Activated B cell treated with CpG ODN at 0.5 μM for 24 hours (primary cell): ENCODE measurements around the gene MDFIC. TPM values are rescaled to one million over a fixed set of nuclear protein-coding genes. Genes with fewer than 3 reads are reported as not detected.
A peak's percentile ranks its signal among the peaks of the same experiment; 100 is the strongest.

Experiments used
- ATAC-seq: fragments of 200-7000 bp; cut with Tn5 transposase; one replicate; pipeline ENCODE4 v1.10.0; 2021; ENCODE audit warnings: low read depth, mild to moderate bottlenecking, moderate library complexity
- CTCF ChIA-PET: fragments of 350-600 bp; sonication (Branson Sonifier 250); formaldehyde crosslinking; loops from one replicate; lab custom pipeline; 2021; ENCODE audit warnings: antibody characterized with exemption; lab: Charles Lee
- POLR2A ChIA-PET: fragments of 350-600 bp; sonication (Branson Sonifier 250); formaldehyde crosslinking; loops from one replicate; lab custom pipeline; 2021; ENCODE audit warnings: antibody characterized with exemption; lab: Charles Lee
- DNase-seq: peaks from one replicate; pipeline ENCODE4 v3.0.0; 2022
- H3K27ac Mint-ChIP-seq: one replicate; pipeline ENCODE4 v1.8.0; 2020; ENCODE audit warnings: mixed read lengths
- H3K27me3 Mint-ChIP-seq: one replicate; pipeline ENCODE4 v1.8.0; 2021; ENCODE audit warnings: mixed read lengths
- H3K36me3 Mint-ChIP-seq: one replicate; pipeline ENCODE4 v1.8.0; 2021; ENCODE audit warnings: low read depth, mixed read lengths
- H3K4me1 Mint-ChIP-seq: one replicate; pipeline ENCODE4 v1.8.0; 2021; ENCODE audit warnings: mixed read lengths
- H3K4me3 Mint-ChIP-seq: one replicate; pipeline ENCODE4 v1.8.0; 2020; ENCODE audit warnings: mild to moderate bottlenecking, mixed read lengths
- H3K9me3 Mint-ChIP-seq: one replicate; pipeline ENCODE4 v1.8.0; 2020; ENCODE audit warnings: mixed read lengths
- CTCF ChIP-seq: fragments of 200-600 bp; IDR thresholded peaks from one replicate; pipeline ENCODE4 v1.8.0; 2022; ENCODE audit warnings: antibody characterized with exemption, mild to moderate bottlenecking
- intact Hi-C: fragments of 100-400 bp; cut with micrococcal nuclease; formaldehyde crosslinking; loops from one replicate; pipeline ENCODE4 v1.15.1; 2024
- total RNA-seq: library from RNA; stranded (reverse); gene quantifications from 2 replicates; pipeline ENCODE4 v1.2.3, GENCODE V29; 2022

Gene MDFIC
- total RNA-seq, 1 donor from 2014 or later, result 139 TPM

GRCh38 chr7:114917211-114917839 lies 4.6 kb upstream of the MDFIC start:
- intact Hi-C loops, result no loop called here
- Mint-ChIP-seq H3K9me3 (no peaks in the 10 kb centered on the region), H3K4me3 (peak overlapping the region; percentile 75), H3K4me1 (peaks cover 65% of the 10 kb centered on the region), H3K27me3 (no peaks in the 10 kb centered on the region), H3K27ac (peak overlapping the region; percentile 91), H3K36me3 (peaks cover 8% of the 10 kb centered on the region)
- no peak for DNase-seq
- POLR2A ChIA-PET, result interaction anchor here (0.7 to 3.4 kb wide), 8 partner anchors 8 to 50 kb away, joined by 3 to 21 read pairs (median 5); no protein-coding TSS in a partner anchor
- ATAC-seq, result no peak
- CTCF ChIA-PET, result interaction anchor here (1.4 to 3.1 kb wide), 3 partner anchors 15 to 51 kb away, joined by 5 to 16 read pairs (median 8); no protein-coding TSS in a partner anchor
- TF ChIP-seq CTCF, result no peak

- DNase-seq (no peak), ATAC-seq (no peak)
- POLR2A ChIA-PET, result interaction anchor here (1.0 to 1.2 kb wide), 3 partner anchors 9 to 40 kb away, joined by 3 to 5 read pairs (median 4); no protein-coding TSS in a partner anchor
- CTCF ChIA-PET, result interaction anchor here (0.8 to 1.0 kb wide), 2 partner anchors 13 to 54 kb away, joined by 3 to 5 read pairs; no protein-coding TSS in a partner anchor
- intact Hi-C loops, result no loop called here
- Mint-ChIP-seq H3K4me3 (peak overlapping the region; percentile 57), H3K27me3 (no peaks in the 10 kb centered on the region), H3K27ac (peak overlapping the region; percentile 85), H3K4me1 (peaks cover 72% of the 10 kb centered on the region), H3K36me3 (peaks cover 21% of the 10 kb centered on the region), H3K9me3 (no peaks in the 10 kb centered on the region)
- no peak for TF ChIP-seq CTCF
Observed at GRCh38 chr7:114919587-114919986, 2.3 kb upstream of the MDFIC start.

GRCh38 chr7:114921631-114922025 lies 266 bp upstream of the MDFIC start:
- H3K36me3 Mint-ChIP-seq, result peaks cover 35% of the 10 kb centered on the region
- H3K4me1 Mint-ChIP-seq, result peaks cover 70% of the 10 kb centered on the region
- peak overlapping the region; percentile 97 for H3K27ac Mint-ChIP-seq
- ATAC-seq (no peak), DNase-seq (no peak)
- intact Hi-C loops, result loop anchor here (5.0 to 10.0 kb wide), 3 partner anchors 1233 to 1603 kb away; partner anchors contain the start of genes CAV1 and TES
- no peak for TF ChIP-seq CTCF
- ChIA-PET CTCF (interaction anchor here (0.8 to 1.5 kb wide), 3 partner anchors 21 to 56 kb away, joined by 3 to 5 read pairs (median 4); no protein-coding TSS in a partner anchor), POLR2A (interaction anchor here (0.6 to 3.8 kb wide), 5 partner anchors 12 to 147 kb away, joined by 3 to 53 read pairs (median 12); no protein-coding TSS in a partner anchor)
- no peaks in the 10 kb centered on the region for H3K9me3 Mint-ChIP-seq
- no peaks in the 10 kb centered on the region for H3K27me3 Mint-ChIP-seq
- peak overlapping the region; percentile 95 for H3K4me3 Mint-ChIP-seq

- peak; percentile 53 for DNase-seq
- peak; percentile 61 for ATAC-seq
- Mint-ChIP-seq H3K9me3 (no peaks in the 10 kb centered on the region), H3K4me3 (peak overlapping the region; percentile 95), H3K27me3 (no peaks in the 10 kb centered on the region), H3K4me1 (peaks cover 65% of the 10 kb centered on the region), H3K36me3 (peaks cover 40% of the 10 kb centered on the region), H3K27ac (peak overlapping the region; percentile 97)
- POLR2A ChIA-PET, result interaction anchor here (0.8 to 3.8 kb wide), 6 partner anchors 10 to 59 kb away, joined by 3 to 53 read pairs (median 9); no protein-coding TSS in a partner anchor
- TF ChIP-seq CTCF, result no peak
- intact Hi-C loops, result loop anchor here (1.0 to 10.0 kb wide), 4 partner anchors 8 to 1602 kb away; partner anchors contain the start of genes CAV1 and TES
- CTCF ChIA-PET, result interaction anchor here (3.5 kb wide), 1 partner anchor 57 kb away, joined by 28 read pairs; no protein-coding TSS in a partner anchor
Observed at GRCh38 chr7:114922652-114923402, 933 bp downstream of the MDFIC start.
